Activated CD4-positive, CD25-positive, alpha-beta regulatory T cell treated with anti-CD3 and anti-CD28 coated beads, Interleukin-2, amount 50 U/mL, for 16 hours (primary cell): ENCODE measurements around the gene LAMC3.

Experiments used
- DNase-seq: peaks from one replicate; pipeline ENCODE4 v3.0.0-alpha.2; 2020; ENCODE audit warnings: low read depth, low spot score

LAMC3 gene

DNA sequence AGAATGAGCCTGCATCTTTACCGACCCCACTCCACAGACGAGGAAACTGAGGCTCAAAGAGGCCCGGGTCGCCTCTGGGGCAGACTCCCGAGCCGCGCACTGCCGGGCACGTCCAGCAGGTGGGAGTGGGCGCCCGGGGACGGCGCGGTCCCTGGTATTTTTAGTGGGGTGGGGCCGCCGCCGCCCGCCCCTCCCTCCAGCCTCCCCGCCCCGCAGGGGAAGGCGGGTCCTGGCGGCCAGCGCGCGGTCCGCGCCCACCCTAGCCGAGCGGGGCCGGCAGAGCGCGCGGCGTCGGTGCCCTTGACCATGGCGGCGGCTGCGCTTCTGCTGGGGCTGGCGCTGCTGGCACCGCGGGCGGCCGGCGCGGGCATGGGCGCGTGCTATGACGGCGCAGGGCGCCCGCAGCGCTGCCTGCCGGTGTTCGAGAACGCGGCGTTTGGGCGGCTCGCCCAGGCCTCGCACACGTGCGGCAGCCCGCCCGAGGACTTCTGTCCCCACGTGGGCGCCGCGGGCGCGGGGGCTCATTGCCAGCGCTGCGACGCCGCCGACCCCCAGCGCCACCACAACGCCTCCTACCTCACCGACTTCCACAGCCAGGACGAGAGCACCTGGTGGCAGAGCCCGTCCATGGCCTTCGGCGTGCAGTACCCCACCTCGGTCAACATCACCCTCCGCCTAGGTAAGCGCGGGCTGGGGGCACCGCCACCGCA is at the start of gene LAMC3:
LAMC3 (plus strand) TSS at position 266 of the 710 bp plus-strand sequence; CDS start at position 307, 41 bp downstream.
- DNase-seq = no peak

- DNase-seq = no peak
Measured at GRCh38 chr9:130959809-130960334, 49.1 kb upstream of the LAMC3 start.

DNA sequence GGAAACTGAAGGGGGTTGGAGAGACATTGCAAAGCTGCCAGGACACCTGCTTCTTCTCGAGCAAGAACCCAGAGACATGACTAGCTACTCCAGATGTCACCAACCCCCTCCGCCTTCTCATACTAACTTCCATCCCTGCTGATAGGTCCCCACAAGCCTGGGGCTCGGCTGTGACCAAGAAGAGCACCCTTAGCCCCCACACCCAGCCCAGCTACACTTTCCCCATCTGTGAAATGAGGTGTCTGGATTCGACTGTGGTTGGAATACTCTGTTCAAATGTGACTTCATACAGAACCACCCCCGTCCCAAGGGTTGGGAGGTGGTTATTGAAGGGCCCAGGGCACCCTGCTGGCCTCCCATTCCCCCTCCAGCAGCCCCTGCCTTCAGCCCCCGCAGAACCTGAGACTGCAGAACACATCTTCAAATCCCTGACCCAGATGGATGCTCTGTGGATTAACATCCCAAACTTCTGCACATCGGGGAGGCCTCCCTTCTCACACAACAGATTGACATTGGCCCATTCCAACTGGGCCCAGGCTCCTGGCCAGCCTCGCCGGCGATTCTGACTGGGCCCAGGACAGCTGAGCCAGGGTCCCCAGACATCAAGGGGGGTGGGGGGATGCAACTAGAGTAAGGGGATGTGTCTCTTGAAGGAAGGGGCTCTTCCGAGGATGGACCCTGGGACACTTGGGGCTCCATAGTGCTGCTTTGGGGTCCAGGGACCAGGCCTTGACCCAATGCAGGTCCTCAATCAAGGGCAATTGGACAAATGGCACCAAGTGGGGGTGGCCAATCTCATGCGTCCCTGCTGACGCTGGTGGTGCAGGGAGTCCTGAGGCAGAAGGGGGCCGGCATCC is 48.2 kb upstream of the LAMC3 start:
- no peak for DNase-seq

DNA sequence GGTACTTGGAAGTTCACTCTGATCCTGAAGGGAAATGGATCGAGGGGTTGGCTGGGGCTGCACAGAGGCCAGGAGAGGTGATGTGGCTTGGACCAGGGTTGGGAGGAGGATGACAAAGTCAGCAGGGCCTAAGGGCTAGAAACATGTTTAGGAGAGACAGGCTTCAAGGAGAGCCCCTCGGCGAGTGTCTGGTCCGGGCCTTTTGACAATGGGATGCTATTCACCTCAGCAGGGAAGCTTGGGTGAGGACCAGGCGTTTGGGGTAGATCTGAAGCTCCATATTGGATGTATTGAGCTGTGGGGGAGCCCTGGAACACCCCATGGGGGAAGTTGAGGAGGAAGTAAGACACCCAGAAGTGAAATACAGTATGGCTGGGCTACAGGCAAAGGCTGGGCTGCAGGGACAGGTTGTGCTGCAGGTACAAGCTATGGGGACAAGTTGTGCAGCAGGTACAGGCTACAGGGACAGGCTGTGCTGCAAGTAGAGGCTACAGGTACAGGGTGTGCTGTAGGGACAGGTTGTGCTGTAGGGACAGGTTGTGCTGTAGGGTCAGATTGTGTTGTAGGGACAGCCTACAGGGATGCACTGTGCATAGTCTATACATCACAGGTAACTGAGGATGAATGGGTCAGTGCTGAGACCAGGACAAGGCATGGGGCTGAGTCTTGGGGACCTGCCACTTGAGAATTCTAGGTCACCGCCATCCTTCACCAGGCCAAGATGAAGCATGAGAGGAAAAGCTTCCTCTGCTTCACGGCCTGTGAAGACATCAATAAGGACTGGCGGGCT is 47.3 kb upstream of the LAMC3 start:
- no peak for DNase-seq

- DNase-seq = no peak
Measured at GRCh38 chr9:130962418-130963316, 46.3 kb upstream of the LAMC3 start.

DNA sequence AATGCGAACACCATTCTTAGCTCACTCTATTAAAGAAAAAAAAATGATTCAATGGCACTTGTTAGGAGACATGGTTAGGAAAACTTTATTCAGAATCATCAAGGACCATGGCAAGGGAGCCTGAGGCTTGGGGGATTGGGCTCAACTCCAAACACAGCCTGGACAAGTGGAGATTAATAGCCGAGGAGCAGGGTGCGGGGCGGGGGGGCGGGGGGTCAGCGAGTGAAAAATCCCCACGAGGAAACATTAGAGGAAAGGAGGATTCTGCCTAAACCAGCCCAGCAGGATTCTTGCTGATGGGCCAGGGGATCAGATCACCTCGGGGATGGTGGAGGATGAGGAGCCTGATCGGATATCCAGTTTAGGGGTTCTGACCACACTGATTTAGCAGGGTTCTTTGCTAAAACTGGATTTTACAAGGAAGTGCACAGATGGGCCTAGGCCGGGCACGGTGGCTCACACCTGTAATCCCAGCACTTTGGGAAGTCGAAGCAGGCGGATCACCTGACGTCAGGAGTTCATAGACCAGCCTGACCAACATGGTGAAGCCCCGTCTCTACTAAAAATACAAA is 45.6 kb upstream of the LAMC3 start:
- no peak for DNase-seq

GRCh38 chr9:130963916-130964315 is 45.1 kb upstream of the LAMC3 start:
- no peak for DNase-seq

DNA sequence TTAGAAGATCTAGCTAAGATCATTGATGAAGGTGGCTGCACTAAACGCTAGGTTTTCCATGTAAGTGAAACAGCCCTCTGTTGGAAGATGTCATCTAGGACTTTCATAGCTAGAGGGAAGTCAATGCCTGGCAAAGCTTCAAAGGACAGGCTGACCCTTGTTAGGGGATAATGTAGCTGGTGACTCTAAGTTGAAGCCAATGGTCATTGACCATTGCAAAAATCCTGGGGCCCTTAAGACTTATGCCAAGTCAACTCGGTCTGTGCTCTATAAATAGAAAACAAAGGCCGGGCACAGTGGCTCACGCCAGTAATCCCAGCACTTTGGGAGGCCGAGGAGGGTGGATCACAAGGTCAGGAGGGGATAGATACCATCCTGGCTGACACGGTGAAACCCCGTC is 43.3 kb upstream of the LAMC3 start:
- no peak for DNase-seq

DNA sequence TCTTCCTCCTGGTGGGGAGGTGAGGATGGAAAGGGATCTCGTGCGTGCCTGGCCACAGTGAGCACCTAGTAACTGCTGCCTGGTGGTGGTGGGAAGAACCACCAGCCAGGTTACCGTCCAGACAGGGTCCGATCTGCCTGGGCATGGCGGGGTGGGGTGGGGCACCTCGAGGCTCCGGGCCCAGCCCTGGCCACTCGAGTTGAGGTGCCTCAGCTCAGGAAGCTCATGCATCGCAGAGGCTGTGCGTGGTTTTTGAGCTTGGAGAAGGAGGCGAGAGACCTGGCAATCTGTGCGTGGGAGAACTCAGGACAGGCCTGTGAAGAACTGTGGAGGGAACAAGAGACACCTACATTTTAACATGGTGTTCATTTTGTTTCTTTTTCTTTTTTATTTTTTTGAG is 38.9 kb upstream of the LAMC3 start:
- no peak for DNase-seq

DNA sequence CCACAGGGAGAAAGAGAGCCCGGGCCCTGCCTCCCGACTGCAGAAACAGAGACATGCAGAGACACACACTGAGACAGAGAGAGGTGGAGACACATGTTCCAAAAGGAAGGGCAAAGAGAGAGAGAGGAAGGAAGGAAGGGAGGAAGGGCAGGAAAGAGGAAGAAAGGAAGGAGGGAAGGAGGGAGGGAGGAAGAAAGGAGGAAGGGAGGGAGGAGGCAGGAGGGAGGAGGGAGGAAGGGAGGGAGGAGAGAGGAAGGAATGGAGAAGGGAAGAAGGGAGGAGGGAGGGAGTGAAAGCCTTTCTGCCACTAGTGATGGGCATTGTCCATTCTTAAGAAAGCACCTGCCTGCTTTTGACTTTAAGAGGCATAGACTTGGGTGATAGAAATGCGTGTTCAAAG is 38.1 kb upstream of the LAMC3 start:
- DNase-seq = no peak

- DNase-seq = no peak
Measured at GRCh38 chr9:130971294-130971849, 37.6 kb upstream of the LAMC3 start.

DNA sequence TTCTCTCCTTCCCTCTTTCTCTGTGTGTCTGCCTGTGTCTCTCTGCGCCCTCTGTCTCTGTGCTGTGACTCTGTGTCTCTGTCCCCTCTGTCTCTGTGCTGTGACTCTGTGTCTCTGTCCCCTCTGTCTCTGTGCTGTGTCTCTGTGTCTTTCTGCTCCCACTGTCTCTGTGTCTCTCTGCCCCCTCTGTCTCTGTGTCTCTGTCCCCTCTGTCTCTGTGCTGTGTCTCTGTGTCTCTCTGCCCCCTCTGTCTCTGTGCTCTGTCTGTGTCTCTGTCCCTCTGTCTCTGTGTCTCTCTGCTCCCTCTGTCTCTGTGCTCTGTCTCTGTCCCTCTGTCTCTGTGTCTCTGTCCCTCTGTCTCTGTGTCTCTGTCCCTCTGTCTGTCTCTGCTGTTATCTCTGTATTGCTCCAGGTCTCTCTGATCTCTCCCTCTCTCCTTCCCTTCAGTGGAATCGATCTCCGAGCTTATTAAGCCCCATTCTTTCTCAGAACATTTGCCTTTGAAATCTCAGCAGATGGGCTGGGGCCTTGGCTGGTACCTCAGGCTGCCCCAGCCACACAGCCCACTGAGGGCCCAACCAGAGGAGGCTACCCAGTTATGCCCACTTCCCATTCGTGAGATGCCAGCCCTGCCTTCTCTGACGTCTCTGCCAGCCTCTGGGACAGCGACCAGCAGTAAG is 36.6 kb upstream of the LAMC3 start:
- no peak for DNase-seq

- no peak for DNase-seq
Measured at GRCh38 chr9:130972957-130973685, 35.9 kb upstream of the LAMC3 start.

- DNase-seq = no peak
Measured at GRCh38 chr9:130973686-130974281, 35.2 kb upstream of the LAMC3 start.

DNA sequence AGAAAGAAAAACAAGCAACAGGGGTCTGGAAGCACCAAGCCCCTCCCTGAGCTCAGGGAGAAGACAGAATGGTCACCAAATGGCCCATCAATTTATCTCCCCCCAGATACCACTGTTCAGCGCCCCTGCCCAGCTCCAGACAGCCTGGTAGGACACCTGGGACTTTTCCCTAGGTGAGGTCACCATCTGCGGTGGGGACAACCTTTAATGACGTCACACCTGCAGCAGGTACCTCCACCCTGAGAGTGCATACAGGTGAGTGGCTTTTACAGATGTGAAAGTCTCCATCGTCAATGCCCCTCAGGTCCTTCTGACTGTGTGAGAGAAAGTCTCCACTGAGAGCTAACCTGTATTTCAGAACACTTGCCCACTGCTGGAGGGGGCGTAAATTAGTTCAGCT is 34.3 kb upstream of the LAMC3 start:
- no peak for DNase-seq

DNA sequence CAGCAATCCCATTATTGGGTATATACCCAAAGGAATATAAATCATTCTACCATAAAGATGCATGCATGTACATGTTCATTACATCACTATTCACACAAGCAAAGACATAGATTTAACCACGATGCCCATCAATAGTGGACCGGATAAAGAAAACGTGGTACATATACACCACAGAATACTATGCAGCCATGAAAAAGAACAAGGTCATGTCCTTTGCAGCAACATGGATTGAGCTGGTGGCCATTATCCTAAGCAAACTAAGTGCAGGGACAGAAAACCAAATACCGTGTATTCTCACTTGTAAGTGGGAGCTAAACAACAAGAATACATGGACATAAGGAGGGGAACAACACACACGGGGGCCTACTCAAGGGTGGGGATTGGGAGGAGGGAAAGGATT is 33.8 kb upstream of the LAMC3 start:
- DNase-seq = no peak

- no peak for DNase-seq
Measured at GRCh38 chr9:130975932-130976841, 32.8 kb upstream of the LAMC3 start.

DNA sequence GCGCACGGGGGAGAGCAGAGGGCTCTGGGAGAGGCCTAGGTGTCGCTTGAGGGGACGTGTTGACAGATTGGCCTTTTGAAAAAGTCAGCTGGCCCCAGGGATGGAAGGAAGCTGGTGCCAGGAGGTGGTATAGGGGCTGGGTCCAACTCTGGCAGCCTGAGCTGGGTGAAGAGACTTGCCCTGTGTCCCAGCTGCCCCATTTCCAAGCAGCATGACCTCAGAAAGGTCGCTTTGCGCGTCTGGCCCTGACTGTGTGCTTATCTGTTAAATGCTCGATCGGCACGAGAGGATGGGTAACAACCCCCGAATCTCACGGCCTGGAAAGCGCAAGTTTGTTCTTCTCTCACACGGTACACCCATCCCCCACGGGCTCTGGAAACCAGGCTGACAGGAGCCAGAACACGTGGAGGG is 31.2 kb upstream of the LAMC3 start:
- DNase-seq = no peak
